ENCODE measurements around the gene NOL4L.

GRCh38 chr20:32415494-32415893, 169.6 kb downstream of the NOL4L start:
- no peak for TF ChIP-seq CTCF (IDR thresholded peaks at IDR 0.05; ENCODE audit: low read length)
- TF ChIP-seq EZH2 (IDR thresholded peaks at IDR 0.05; ENCODE audit: borderline replicate concordance, low read length), result no peak
